Gastrocnemius medialis (tissue), 4 donors: ENCODE results near the gene ASIC1.

Source experiments
- POLR2A ChIP-seq, 2 donors: fragments of 450-650 bp; IDR thresholded peaks; one replicate each; pipeline ENCODE4 v1.6.1; 2017; ENCODE audit warnings: antibody characterized with exemption in 2 of 2, mild to moderate bottlenecking in 2 of 2, moderate library complexity in 2 of 2
- TF ChIP-seq, protein P1 (sequence below), 5 experiments: fragments of 450-650 bp in 3 of 5; fragments of 200-600 bp in 2 of 5; sonication (generic) in 2 of 5; IDR thresholded peaks in 4 of 5; conservative IDR thresholded peaks in 1 of 5; 1 replicate in 4 of 5; 2 replicates in 1 of 5; pipeline ENCODE4 v1.5.1; 2016 to 2019; ENCODE audit warnings: antibody characterized with exemption in 5 of 5, mild to moderate bottlenecking in 3 of 5, moderate library complexity in 3 of 5

DNA sequence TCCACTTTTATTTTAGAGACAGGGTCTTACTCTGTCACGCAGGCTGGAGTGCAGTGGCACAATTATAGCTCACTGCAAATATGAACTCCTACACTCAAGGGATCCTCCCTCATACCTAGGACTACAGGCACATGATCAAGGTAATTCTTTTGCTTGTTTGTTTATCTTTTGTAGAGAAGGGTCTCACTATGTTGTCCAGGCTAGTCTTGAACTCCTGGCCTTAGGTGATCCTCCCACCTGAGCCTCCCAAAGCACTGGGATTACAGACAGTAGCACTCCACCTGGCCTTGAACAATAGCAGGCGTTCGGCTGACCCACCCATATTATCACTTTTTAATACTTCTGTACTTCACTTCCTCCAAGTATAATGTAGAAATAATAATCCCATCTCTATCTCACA lies 30.7 kb upstream of the ASIC1 start:
- TF ChIP-seq, protein P1, sequence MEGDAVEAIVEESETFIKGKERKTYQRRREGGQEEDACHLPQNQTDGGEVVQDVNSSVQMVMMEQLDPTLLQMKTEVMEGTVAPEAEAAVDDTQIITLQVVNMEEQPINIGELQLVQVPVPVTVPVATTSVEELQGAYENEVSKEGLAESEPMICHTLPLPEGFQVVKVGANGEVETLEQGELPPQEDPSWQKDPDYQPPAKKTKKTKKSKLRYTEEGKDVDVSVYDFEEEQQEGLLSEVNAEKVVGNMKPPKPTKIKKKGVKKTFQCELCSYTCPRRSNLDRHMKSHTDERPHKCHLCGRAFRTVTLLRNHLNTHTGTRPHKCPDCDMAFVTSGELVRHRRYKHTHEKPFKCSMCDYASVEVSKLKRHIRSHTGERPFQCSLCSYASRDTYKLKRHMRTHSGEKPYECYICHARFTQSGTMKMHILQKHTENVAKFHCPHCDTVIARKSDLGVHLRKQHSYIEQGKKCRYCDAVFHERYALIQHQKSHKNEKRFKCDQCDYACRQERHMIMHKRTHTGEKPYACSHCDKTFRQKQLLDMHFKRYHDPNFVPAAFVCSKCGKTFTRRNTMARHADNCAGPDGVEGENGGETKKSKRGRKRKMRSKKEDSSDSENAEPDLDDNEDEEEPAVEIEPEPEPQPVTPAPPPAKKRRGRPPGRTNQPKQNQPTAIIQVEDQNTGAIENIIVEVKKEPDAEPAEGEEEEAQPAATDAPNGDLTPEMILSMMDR (IDR thresholded peaks at IDR 0.05 in 4 of 5, conservative IDR thresholded peaks at IDR 0.05 in 1 of 5): no peak
- no peak for TF ChIP-seq POLR2A (IDR thresholded peaks at IDR 0.05)
